ENCODE data around the gene TRERF1. TPM values are rescaled to one million over a fixed set of nuclear protein-coding genes. Genes with fewer than 3 reads are reported as not detected.

TRERF1 gene
- total RNA-seq, 4 donors from 2014 or later = 0.47 to 0.87 (median 0.50) TPM

DNA sequence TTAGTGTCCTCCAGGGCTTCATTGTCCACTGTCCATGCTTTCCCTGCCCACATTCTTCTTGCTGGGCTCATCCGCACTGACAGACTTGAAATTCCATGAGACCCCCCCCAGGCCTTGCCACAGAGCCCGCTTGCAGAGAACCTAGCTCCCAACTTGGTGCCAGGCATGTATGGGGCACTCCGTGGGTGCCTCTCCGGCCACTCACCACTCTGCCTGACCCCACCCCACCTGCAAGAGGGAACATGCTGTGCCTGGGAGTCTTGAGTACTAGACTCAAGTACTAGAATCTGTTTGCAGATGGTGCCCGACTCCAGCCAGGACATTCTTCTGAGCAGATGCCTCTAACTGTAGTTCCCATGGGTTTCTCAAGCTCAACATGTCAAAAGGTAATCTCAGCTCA is 47.9 kb downstream of the TRERF1 start:
- H3K4me1 ChIP-seq = peaks cover 0 to 10% of the 10 kb centered on the region in 2 donors
- H3K27ac ChIP-seq = peak overlapping the region in 1 of 4 donors; percentile 43

DNA sequence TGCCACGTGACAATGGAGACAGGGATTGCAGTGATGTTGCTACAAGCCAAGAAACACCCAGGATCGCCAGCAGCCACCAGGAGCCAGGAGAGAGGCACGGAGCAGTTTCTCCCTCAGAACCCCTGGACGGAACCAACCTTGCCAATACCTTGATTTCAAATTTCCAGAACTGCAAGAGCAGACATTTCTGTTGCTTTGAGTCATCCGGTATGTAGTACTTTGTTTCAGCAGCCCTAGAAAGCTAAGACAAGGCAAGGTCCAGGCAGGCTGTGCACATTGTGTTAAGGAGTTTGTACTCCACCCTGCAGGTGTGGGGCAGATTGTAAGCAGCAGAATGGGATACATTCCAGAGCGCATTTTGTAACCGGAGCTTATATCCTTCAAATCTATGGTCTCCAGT is 48.3 kb downstream of the TRERF1 start:
- in situ Hi-C loops (cut with MboI; ENCODE audit: low sequenced_read_pairs in 4 of 4) = no loop called here
- no peaks in the 10 kb centered on the region for H3K36me3 ChIP-seq
- ATAC-seq (no peak), DNase-seq (no peak)
- H3K4me3 ChIP-seq = no peak overlapping the region
- intact Hi-C loops (cut with DNase I; ENCODE audit: low total_unique reads) = no loop called here
- H3K4me1 ChIP-seq = peaks cover 0 to 10% of the 10 kb centered on the region in 2 donors
- no peaks in the 10 kb centered on the region for H3K9me3 ChIP-seq
- H3K27ac ChIP-seq = no peak overlapping the region
- TF ChIP-seq, protein P1, sequence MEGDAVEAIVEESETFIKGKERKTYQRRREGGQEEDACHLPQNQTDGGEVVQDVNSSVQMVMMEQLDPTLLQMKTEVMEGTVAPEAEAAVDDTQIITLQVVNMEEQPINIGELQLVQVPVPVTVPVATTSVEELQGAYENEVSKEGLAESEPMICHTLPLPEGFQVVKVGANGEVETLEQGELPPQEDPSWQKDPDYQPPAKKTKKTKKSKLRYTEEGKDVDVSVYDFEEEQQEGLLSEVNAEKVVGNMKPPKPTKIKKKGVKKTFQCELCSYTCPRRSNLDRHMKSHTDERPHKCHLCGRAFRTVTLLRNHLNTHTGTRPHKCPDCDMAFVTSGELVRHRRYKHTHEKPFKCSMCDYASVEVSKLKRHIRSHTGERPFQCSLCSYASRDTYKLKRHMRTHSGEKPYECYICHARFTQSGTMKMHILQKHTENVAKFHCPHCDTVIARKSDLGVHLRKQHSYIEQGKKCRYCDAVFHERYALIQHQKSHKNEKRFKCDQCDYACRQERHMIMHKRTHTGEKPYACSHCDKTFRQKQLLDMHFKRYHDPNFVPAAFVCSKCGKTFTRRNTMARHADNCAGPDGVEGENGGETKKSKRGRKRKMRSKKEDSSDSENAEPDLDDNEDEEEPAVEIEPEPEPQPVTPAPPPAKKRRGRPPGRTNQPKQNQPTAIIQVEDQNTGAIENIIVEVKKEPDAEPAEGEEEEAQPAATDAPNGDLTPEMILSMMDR (IDR thresholded peaks at IDR 0.05 in 4 of 5, conservative IDR thresholded peaks at IDR 0.05 in 1 of 5) = no peak
- no peak for TF ChIP-seq POLR2A (IDR thresholded peaks at IDR 0.05)
- no peaks in the 10 kb centered on the region for H3K27me3 ChIP-seq

More for the DNA sequence above, 47.9 kb downstream of the TRERF1 start:
- TF ChIP-seq, protein P1 (IDR thresholded peaks at IDR 0.05 in 4 of 5, conservative IDR thresholded peaks at IDR 0.05 in 1 of 5) = no peak
- TF ChIP-seq POLR2A (IDR thresholded peaks at IDR 0.05) = no peak
- Histone ChIP-seq H3K4me3 (no peak overlapping the region), H3K36me3 (no peaks in the 10 kb centered on the region), H3K9me3 (no peaks in the 10 kb centered on the region), H3K27me3 (no peaks in the 10 kb centered on the region)
- DNase-seq (peak in 1 of 2 donors; percentile 31), ATAC-seq (no peak)
- in situ Hi-C loops (cut with MboI; ENCODE audit: low sequenced_read_pairs in 4 of 4) = no loop called here
- intact Hi-C loops (cut with DNase I; ENCODE audit: low total_unique reads) = no loop called here

DNA sequence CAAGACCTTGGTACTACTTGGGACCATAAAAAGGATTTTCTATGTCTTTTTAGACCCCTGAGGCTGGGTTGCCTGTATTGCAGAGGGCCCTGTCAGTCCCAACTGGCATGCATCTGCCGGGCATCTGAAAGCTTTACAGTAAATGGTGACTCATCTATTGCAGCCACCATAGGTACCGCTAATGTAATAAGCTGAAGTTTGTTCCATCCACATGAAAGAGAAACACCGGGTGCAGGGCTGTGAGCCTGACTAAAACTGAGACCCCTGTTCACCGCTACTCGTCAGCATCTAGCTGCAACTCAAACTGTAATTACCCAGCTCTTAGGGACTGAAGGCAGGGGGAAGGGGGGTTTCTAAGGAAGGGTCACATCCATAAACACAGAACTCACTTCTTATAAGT is 49.5 kb downstream of the TRERF1 start:
- TF ChIP-seq, protein P1 (IDR thresholded peaks at IDR 0.05 in 4 of 5, conservative IDR thresholded peaks at IDR 0.05 in 1 of 5) = no peak
- no peak for TF ChIP-seq POLR2A (IDR thresholded peaks at IDR 0.05)
- Histone ChIP-seq H3K27me3 (no peaks in the 10 kb centered on the region), H3K27ac (no peak overlapping the region), H3K36me3 (no peaks in the 10 kb centered on the region), H3K9me3 (no peaks in the 10 kb centered on the region), H3K4me1 (peaks cover 0 to 10% of the 10 kb centered on the region in 2 donors), H3K4me3 (no peak overlapping the region)
- DNase-seq = no peak
- in situ Hi-C loops (cut with MboI; ENCODE audit: low sequenced_read_pairs in 4 of 4) = no loop called here
- intact Hi-C loops (cut with DNase I; ENCODE audit: low total_unique reads) = no loop called here
- no peak for ATAC-seq

DNA sequence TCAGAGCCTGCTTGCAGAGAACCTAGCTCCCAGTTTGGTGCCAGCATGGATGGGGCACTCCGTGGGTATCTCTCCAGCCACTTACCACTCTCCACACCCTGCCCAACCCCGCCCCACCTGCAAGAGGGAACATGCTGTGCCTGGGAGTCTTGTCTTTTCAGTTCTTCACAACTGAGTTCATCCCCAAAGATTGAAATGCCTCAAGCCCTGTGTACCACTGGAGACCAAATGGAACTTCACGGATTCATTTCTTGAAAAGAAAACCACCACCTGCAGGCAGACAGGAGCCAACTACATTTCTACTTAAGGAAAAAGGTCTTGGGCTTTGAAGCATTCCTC is 50.1 kb downstream of the TRERF1 start:
- Histone ChIP-seq H3K4me1 (peaks cover 0 to 10% of the 10 kb centered on the region in 2 donors), H3K27me3 (no peaks in the 10 kb centered on the region), H3K4me3 (no peak overlapping the region), H3K27ac (no peak overlapping the region), H3K36me3 (no peaks in the 10 kb centered on the region), H3K9me3 (no peaks in the 10 kb centered on the region)
- intact Hi-C loops (cut with DNase I; ENCODE audit: low total_unique reads) = no loop called here
- TF ChIP-seq POLR2A (IDR thresholded peaks at IDR 0.05) = no peak
- TF ChIP-seq, protein P1 (IDR thresholded peaks at IDR 0.05 in 4 of 5, conservative IDR thresholded peaks at IDR 0.05 in 1 of 5) = no peak
- no peak for DNase-seq
- in situ Hi-C loops (cut with MboI; ENCODE audit: low sequenced_read_pairs in 4 of 4) = no loop called here
- ATAC-seq = no peak

Data from gastrocnemius medialis (tissue), 4 donors.